Sigmoid colon (tissue), 4 donors: ENCODE data around the gene DHX29.

Source experiments
- POLR2A ChIP-seq, 2 donors: fragments of 450-650 bp; IDR thresholded peaks; one replicate each; pipeline ENCODE4 v1.6.1; 2016; ENCODE audit warnings: antibody characterized with exemption in 2 of 2, mild to moderate bottlenecking in 2 of 2, moderate library complexity in 2 of 2
- POLR2AphosphoS5 ChIP-seq, 4 donors: sonication (generic); formaldehyde crosslinking; IDR thresholded peaks; one replicate each; pipeline ENCODE4 v1.6.1; 2017; ENCODE audit warnings: antibody characterized with exemption in 4 of 4
- TF ChIP-seq, protein P1 (sequence below), 4 experiments: fragments of 450-650 bp in 3 of 4; fragments of 200-600 bp in 1 of 4; IDR thresholded peaks; one replicate each; pipeline ENCODE4 v1.5.1; 2016 to 2019; ENCODE audit warnings: antibody characterized with exemption in 4 of 4, mild to moderate bottlenecking in 3 of 4, moderate library complexity in 2 of 4

DNA sequence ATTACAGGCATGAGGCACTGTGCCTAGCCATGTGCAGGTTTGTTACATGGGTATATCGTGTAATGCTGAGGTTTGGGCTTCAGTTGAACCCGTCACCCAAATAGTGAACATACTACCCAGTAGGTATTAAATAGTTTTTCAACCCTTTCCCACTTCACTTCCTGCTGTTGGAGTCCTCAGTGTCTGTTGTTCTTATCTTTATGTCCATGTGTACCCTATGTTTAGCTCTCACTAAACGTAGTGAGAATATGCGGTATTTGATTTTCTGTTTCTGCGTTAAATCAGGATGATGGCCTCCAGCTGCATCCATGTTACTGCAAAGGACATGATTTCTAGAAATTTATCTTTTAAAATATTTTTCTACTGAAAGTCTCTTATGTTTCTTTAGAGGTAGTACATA, 18.1 kb upstream of the DHX29 start:
- TF ChIP-seq, protein P1, sequence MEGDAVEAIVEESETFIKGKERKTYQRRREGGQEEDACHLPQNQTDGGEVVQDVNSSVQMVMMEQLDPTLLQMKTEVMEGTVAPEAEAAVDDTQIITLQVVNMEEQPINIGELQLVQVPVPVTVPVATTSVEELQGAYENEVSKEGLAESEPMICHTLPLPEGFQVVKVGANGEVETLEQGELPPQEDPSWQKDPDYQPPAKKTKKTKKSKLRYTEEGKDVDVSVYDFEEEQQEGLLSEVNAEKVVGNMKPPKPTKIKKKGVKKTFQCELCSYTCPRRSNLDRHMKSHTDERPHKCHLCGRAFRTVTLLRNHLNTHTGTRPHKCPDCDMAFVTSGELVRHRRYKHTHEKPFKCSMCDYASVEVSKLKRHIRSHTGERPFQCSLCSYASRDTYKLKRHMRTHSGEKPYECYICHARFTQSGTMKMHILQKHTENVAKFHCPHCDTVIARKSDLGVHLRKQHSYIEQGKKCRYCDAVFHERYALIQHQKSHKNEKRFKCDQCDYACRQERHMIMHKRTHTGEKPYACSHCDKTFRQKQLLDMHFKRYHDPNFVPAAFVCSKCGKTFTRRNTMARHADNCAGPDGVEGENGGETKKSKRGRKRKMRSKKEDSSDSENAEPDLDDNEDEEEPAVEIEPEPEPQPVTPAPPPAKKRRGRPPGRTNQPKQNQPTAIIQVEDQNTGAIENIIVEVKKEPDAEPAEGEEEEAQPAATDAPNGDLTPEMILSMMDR (IDR thresholded peaks at IDR 0.05) = no peak
- TF ChIP-seq POLR2AphosphoS5 (IDR thresholded peaks at IDR 0.05) (no peak), POLR2A (IDR thresholded peaks at IDR 0.05) (no peak)
